Motor neuron (in vitro differentiated cells): Measurements from ENCODE around the gene TAF11L4. TPM values are rescaled to one million over a fixed set of nuclear protein-coding genes. Genes with fewer than 3 reads are reported as not detected.
"Not testable (repeated sequence)": the region's sequence is repeated elsewhere in the genome, so short reads cannot be mapped to it uniquely, and the experiment has no call there.

Experiments used
- ATAC-seq, 8 experiments: fragments of 200-7000 bp; cut with Tn5 transposase; replicated peaks in 6 of 8; 2 replicates each; pipeline ENCODE4 v1.8.0; 2021; ENCODE audit warnings: mild to moderate bottlenecking in 8 of 8, moderate library complexity in 8 of 8
- H3K27ac ChIP-seq, 2 donors: fragments of 250-450 bp; sonication (Bioruptor Pico); 2 replicates each; pipeline ENCODE4 v1.9.0; 2021; ENCODE audit warnings: antibody characterized with exemption in 2 of 2, mild to moderate bottlenecking in 2 of 2, moderate library complexity in 1 of 2
- H3K4me1 ChIP-seq, 2 donors: fragments of 250-450 bp; sonication (Bioruptor Pico); replicated peaks in 1 of 2; 2 replicates each; pipeline ENCODE4 v1.6.1; 2021; ENCODE audit warnings: antibody characterized with exemption in 2 of 2, mild to moderate bottlenecking in 2 of 2, moderate library complexity in 1 of 2
- H3K4me3 ChIP-seq, 5 donors: fragments of 250-450 bp; sonication (Bioruptor Pico); 2 replicates each; pipeline ENCODE4 v1.9.0; 2021; ENCODE audit warnings: antibody characterized with exemption in 5 of 5, mild to moderate bottlenecking in 5 of 5, moderate library complexity in 4 of 5
- WGBS, 10 experiments: fragments of 450-650 bp; shearing (Covaris generic); methylation state at CpG; one replicate each; pipeline ENCODE4 v1.0.0; 2022; 5-methylcytosine and 5-hydroxymethylcytosine counted together
- in situ Hi-C, 9 experiments: fragments of 400-800 bp; cut with MboI; loops; one replicate each; pipeline ENCODE4 v1.15.0; 2021; ENCODE audit warnings: low sequenced_read_pairs in 9 of 9, low pct_unique_long_range_greater_than_20kb in 2 of 9; ENCODE audit not compliant: unreplicated experiment in 9 of 9
- total RNA-seq, 8 experiments: library from RNA; unstranded; fragments of 300-600 nt; gene quantifications; 2 replicates each; pipeline versions ENCODE4 v1.2.3 to v1.2.4, GENCODE V29; 2022

TAF11L4 gene
- total RNA-seq, 8 experiments from 2014 or later = not detected

DNA sequence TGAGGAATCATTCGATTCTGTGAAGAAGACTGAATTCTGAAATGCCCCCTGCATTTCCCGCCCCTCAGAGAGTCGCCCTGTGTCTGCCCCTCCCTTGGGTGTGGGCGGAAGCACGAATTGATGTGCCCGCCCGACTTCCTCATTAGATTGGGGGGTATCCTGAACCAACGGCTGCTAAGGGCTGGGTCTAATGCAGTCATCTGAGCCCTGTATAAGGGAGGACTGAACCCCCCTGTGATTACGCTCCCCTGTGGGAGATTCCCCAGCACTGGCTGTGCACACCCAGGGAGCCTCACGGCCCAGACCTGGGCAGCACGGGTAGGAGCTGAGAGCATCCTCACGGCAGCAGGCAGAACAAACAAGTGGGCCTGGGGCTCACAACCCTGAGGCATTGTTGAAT is 4.1 kb upstream of the TAF11L4 start:
- H3K4me3 ChIP-seq, H3K4me1 ChIP-seq, H3K27ac ChIP-seq, ATAC-seq, in situ Hi-C loops: not testable (repeated sequence)
- WGBS, 10 experiments = no CpG with 5 or more reads among the region's 12 CpGs

DNA sequence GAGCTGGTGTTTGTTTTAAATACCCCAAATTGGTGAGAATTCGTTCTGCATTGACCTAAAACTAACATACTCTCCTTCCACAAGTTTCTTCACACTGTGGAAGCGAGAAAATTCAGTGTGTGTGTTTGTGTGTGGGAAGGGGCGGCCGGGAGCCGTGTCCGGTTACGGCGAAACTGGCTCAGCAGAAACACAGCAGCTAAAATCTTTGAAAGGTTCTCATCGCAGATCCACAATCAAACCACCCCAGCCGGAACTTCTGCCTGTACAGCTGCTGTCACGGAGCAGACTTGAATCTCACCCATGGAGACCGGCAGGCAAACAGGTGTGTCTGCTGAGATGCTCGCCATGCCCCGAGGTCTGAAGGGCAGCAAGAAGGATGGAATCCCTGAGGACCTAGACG is 3.5 kb upstream of the TAF11L4 start, which contains the start of gene TAF11L3:
TSS of gene TAF11L3 (plus strand) at position 301 of the 400 bp plus-strand sequence.
- ATAC-seq, H3K4me3 ChIP-seq, H3K4me1 ChIP-seq, in situ Hi-C loops, H3K27ac ChIP-seq: not testable (repeated sequence)
- no CpG with 5 or more reads among the region's 15 CpGs for WGBS, 10 experiments

DNA sequence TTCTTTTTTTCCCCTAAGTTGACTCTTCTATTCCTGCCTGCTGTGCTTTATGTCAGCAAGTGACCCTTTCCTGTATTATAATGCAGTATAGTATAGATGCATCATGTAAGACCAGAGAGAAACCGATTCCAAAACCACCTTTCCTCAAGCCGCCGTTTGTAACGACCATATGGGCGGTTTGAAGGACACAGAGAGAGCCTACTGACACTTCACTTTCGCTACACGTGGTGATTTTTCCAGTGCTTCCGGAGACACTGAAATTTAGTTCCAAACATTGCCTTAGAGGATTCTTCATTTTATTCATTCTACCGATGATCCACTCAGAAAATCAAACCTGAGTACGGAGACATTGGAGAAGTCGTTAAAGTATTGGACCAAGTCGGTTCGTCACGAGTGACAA is 2.1 kb upstream of the TAF11L4 start:
- H3K4me1 ChIP-seq, H3K27ac ChIP-seq, H3K4me3 ChIP-seq, ATAC-seq, in situ Hi-C loops: not testable (repeated sequence)
- no CpG with 5 or more reads among the region's 14 CpGs for WGBS, 10 experiments

DNA sequence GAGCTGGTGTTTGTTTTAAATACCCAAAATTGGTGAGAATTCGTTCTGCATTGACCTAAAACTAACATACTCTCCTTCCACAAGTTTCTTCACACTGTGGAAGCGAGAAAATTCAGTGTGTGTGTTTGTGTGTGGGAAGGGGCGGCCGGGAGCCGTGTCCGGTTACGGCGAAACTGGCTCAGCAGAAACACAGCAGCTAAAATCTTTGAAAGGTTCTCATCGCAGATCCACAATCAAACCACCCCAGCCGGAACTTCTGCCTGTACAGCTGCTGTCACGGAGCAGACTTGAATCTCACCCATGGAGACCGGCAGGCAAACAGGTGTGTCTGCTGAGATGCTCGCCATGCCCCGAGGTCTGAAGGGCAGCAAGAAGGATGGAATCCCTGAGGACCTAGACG is 3.3 kb downstream of the TAF11L4 start, which contains the start of gene TAF11L5:
TSS of gene TAF11L5 (plus strand) at position 301 of the 400 bp plus-strand sequence.
- H3K4me3 ChIP-seq, H3K27ac ChIP-seq, in situ Hi-C loops, H3K4me1 ChIP-seq, ATAC-seq: not testable (repeated sequence)
- no CpG with 5 or more reads among the region's 15 CpGs for WGBS, 10 experiments

DNA sequence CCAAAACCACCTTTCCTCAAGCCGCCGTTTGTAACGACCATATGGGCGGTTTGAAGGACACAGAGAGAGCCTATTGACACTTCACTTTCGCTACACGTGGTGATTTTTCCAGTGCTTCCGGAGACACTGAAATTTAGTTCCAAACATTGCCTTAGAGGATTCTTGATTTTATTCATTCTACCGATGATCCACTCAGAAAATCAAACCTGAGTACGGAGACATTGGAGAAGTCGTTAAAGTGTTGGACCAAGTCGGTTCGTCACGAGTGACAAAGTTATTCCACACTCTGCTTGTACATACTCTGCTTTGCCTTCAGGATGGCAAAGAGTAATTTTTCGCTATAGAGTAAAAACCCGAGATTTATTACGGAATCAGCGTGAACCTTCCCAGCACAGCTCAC is 4.9 kb downstream of the TAF11L4 start:
- in situ Hi-C loops, H3K4me1 ChIP-seq, H3K4me3 ChIP-seq, ATAC-seq, H3K27ac ChIP-seq: not testable (repeated sequence)
- WGBS, 10 experiments = 40 to 93% (median 78%) methylated on average over 2 to 7 of the region's 17 CpGs; no CpG with 5 or more reads in 4 of the 10 experiments

DNA sequence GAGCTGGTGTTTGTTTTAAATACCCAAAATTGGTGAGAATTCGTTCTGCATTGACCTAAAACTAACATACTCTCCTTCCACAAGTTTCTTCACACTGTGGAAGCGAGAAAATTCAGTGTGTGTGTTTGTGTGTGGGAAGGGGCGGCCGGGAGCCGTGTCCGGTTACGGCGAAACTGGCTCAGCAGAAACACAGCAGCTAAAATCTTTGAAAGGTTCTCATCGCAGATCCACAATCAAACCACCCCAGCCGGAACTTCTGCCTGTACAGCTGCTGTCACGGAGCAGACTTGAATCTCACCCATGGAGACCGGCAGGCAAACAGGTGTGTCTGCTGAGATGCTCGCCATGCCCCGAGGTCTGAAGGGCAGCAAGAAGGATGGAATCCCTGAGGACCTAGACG is 6.8 kb downstream of the TAF11L4 start, which contains the start of gene TAF11L6:
TSS of gene TAF11L6 (plus strand) at position 301 of the 400 bp plus-strand sequence.
- H3K27ac ChIP-seq, H3K4me1 ChIP-seq, ATAC-seq, H3K4me3 ChIP-seq, in situ Hi-C loops: not testable (repeated sequence)
- WGBS, 10 experiments = no CpG with 5 or more reads among the region's 15 CpGs

Other genes with a start within 250 kb of the TAF11L4 start
- gene TAF11L2, start 23.6 kb upstream of the TAF11L4 start, total RNA-seq = not detected
- gene TAF11L3, start 3.4 kb upstream of the TAF11L4 start, total RNA-seq = not detected
- 1 to 10 TPM in 5 of 8 experiments, not detected in 3; 1.4 to 8.5 (median 2.1) TPM for gene TAF11L5, start 3.4 kb downstream of the TAF11L4 start, total RNA-seq
- gene TAF11L6, start 6.9 kb downstream of the TAF11L4 start, total RNA-seq = not detected
- 1 to 10 TPM in 2 of 8 experiments, not detected in 6; 2.0 to 2.3 TPM for gene TAF11L7, start 64.0 kb downstream of the TAF11L4 start, total RNA-seq
- gene TAF11L8, start 69.2 kb downstream of the TAF11L4 start, total RNA-seq = not detected
- not detected for gene TAF11L9, start 72.6 kb downstream of the TAF11L4 start, total RNA-seq
- gene TAF11L10, start 76.0 kb downstream of the TAF11L4 start, total RNA-seq = 1 to 10 TPM in 5 of 8 experiments, not detected in 3; 1.4 to 8.5 (median 2.1) TPM
- under 1 TPM in 3 of 8 experiments, not detected in 5; 0.21 to 0.29 (median 0.24) TPM for gene TAF11L11, start 82.4 kb downstream of the TAF11L4 start, total RNA-seq
- under 1 TPM in 2 of 8 experiments, not detected in 6; 0.28 to 0.32 TPM for gene TAF11L12, start 88.6 kb downstream of the TAF11L4 start, total RNA-seq
- gene TAF11L13, start 110.3 kb downstream of the TAF11L4 start, total RNA-seq = under 1 TPM in 1 of 8 experiments, not detected in 7; 0.42 TPM
- gene TAF11L14, start 112.7 kb downstream of the TAF11L4 start, total RNA-seq = under 1 TPM in 1 of 8 experiments, not detected in 7; 0.54 TPM